ENCODE results near the gene TNNC2. TPM values are rescaled to one million over a fixed set of nuclear protein-coding genes. Genes with fewer than 3 reads are reported as not detected.
"Not testable (repeated sequence)": the region's sequence is repeated elsewhere in the genome, so short reads cannot be mapped to it uniquely, and the experiment has no call there.

TNNC2 gene
- polyA plus RNA-seq, 2 of the 4 experiments (the other 2 are of a cell fraction): 0.23 TPM; not detected in 1

- TF ChIP-seq ZC3H11A (IDR thresholded peaks at IDR 0.05) (no peak), NR3C1 (IDR thresholded peaks at IDR 0.05) (no peak), EHF (CRISPR knock-in tag; IDR thresholded peaks at IDR 0.05) (no peak), HOXA7 (CRISPR knock-in tag; IDR thresholded peaks at IDR 0.05) (no peak)
Observed at GRCh38 chr20:45832619-45833018, 5.5 kb upstream of the TNNC2 start (continued).

GRCh38 chr20:45829673-45830106 lies 2.6 kb upstream of the TNNC2 start:
- H3K27ac ChIP-seq: not testable (repeated sequence)
- CTCF ChIA-PET: interaction anchor here (0.5 to 1.8 kb wide), 4 partner anchors 20 to 865 kb away, joined by 3 to 5 read pairs (median 4); no protein-coding TSS in a partner anchor
- WGBS (ENCODE audit: missing lambda C conversion rate): 65% methylated on average over 4 of the region's 4 CpGs

DNA sequence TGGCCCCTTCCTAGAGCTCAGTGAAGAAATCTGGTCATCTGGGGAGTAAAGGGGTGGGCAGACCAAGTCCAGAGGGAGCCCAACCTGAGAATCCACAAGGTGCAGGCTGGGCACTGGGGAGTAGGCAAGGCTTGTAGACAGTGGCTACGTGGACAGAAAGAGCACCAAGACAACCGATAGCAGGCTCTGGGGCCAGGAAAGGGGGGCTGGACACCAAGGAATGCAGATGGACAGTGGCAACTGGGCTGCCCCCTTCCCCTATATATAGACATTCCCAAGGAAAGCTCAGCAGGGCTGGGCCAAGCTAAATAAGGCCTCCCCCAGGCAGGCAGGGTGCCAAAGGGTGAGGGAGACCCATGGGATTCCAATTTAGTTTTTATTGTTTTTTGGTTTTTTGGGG lies 1.5 kb upstream of the TNNC2 start:
- 66% methylated on average over 2 of the region's 2 CpGs for WGBS (ENCODE audit: missing lambda C conversion rate)
- ATAC-seq (no peak), FAIRE-seq (no peak), DNase-seq (ENCODE audit: low read depth in 1 of 2, low spot score in 1 of 2) (no peak)
- Histone ChIP-seq H3K4me2 (no peak overlapping the region), H3K4me1 (peaks cover 15% of the 10 kb centered on the region), H3K4me3 (no peak overlapping the region), H3K27ac (no peak overlapping the region), H3K9me3 (no peaks in the 10 kb centered on the region)
- CTCF ChIA-PET: interaction anchor here (0.9 to 1.3 kb wide), 2 partner anchors 10 to 57 kb away, joined by 3 read pairs; no protein-coding TSS in a partner anchor
- POLR2A ChIA-PET: interaction anchor here (0.6 kb wide), 1 partner anchor 200 kb away, joined by 3 read pairs; no protein-coding TSS in a partner anchor
- TF ChIP-seq NR3C1 (IDR thresholded peaks at IDR 0.05) (no peak), FOSB (CRISPR knock-in tag; IDR thresholded peaks at IDR 0.05) (no peak), ZFP36 (IDR thresholded peaks at IDR 0.05; ENCODE audit: borderline replicate concordance, partially characterized antibody) (no peak), PHF8 (IDR thresholded peaks at IDR 0.05; ENCODE audit: borderline replicate concordance, low read depth) (no peak), TP53 (CRISPR knock-in tag; IDR thresholded peaks at IDR 0.05) (no peak), NPAS2 (CRISPR knock-in tag; IDR thresholded peaks at IDR 0.05; ENCODE audit: borderline replicate concordance) (no peak), JUNB (IDR thresholded peaks at IDR 0.05) (no peak), MAZ (IDR thresholded peaks at IDR 0.05; ENCODE audit: borderline replicate concordance, low read depth, low read length) (no peak), RNF2 (IDR thresholded peaks at IDR 0.05; ENCODE audit: borderline replicate concordance, low read depth) (no peak), ZNF302 (CRISPR knock-in tag; IDR thresholded peaks at IDR 0.05) (no peak), HOXA7 (CRISPR knock-in tag; IDR thresholded peaks at IDR 0.05) (no peak), EHF (CRISPR knock-in tag; IDR thresholded peaks at IDR 0.05) (no peak), HOXB5 (CRISPR knock-in tag; IDR thresholded peaks at IDR 0.05) (no peak), EP300 (IDR thresholded peaks at IDR 0.05) (no peak), SMC3 (IDR thresholded peaks at IDR 0.05) (no peak), BCL3 (IDR thresholded peaks at IDR 0.05) (no peak), NFE2L2 (conservative IDR thresholded peaks at IDR 0.05; ENCODE audit: low read length) (no peak), HEYL (CRISPR knock-in tag; IDR thresholded peaks at IDR 0.05) (no peak)
- TF ChIP-seq, protein P1, sequence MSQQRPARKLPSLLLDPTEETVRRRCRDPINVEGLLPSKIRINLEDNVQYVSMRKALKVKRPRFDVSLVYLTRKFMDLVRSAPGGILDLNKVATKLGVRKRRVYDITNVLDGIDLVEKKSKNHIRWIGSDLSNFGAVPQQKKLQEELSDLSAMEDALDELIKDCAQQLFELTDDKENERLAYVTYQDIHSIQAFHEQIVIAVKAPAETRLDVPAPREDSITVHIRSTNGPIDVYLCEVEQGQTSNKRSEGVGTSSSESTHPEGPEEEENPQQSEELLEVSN (IDR thresholded peaks at IDR 0.05; ENCODE audit: borderline replicate concordance, low read depth): no peak
- TF ChIP-seq, protein P2, sequence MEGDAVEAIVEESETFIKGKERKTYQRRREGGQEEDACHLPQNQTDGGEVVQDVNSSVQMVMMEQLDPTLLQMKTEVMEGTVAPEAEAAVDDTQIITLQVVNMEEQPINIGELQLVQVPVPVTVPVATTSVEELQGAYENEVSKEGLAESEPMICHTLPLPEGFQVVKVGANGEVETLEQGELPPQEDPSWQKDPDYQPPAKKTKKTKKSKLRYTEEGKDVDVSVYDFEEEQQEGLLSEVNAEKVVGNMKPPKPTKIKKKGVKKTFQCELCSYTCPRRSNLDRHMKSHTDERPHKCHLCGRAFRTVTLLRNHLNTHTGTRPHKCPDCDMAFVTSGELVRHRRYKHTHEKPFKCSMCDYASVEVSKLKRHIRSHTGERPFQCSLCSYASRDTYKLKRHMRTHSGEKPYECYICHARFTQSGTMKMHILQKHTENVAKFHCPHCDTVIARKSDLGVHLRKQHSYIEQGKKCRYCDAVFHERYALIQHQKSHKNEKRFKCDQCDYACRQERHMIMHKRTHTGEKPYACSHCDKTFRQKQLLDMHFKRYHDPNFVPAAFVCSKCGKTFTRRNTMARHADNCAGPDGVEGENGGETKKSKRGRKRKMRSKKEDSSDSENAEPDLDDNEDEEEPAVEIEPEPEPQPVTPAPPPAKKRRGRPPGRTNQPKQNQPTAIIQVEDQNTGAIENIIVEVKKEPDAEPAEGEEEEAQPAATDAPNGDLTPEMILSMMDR (IDR thresholded peaks at IDR 0.05): no peak

More at GRCh38 chr20:45829673-45830106, 2.6 kb upstream of the TNNC2 start:
- FAIRE-seq; POLR2A ChIA-PET; H3K4me3 ChIP-seq; H3K9me3 ChIP-seq; DNase-seq (ENCODE audit: low read depth in 1 of 2, low spot score in 1 of 2); H3K4me2 ChIP-seq; ATAC-seq: not testable (repeated sequence)
- peaks cover 19% of the 10 kb centered on the region for H3K4me1 ChIP-seq
